Muscle layer of colon (tissue), 2 donors: Measurements from ENCODE around the gene CRY1.
"Not testable (repeated sequence)": the region's sequence is repeated elsewhere in the genome, so short reads cannot be mapped to it uniquely, and the experiment has no call there.

Experiments
- H3K27ac ChIP-seq: one replicate; pipeline ENCODE4 v1.7.0; 2013; ENCODE audit warnings: low read depth, mild to moderate bottlenecking, low read length, moderate library complexity
- H3K27me3 ChIP-seq, 2 donors: one replicate each; pipeline ENCODE4 v1.7.0; 2013; ENCODE audit warnings: low read length in 2 of 2, mild to moderate bottlenecking in 2 of 2; ENCODE audit not compliant: insufficient read depth in 2 of 2, control insufficient read depth in 1 of 2
- H3K36me3 ChIP-seq: one replicate; pipeline ENCODE4 v1.7.0; 2013; ENCODE audit warnings: mild to moderate bottlenecking, low read length; ENCODE audit not compliant: insufficient read depth
- H3K4me1 ChIP-seq: one replicate; pipeline ENCODE4 v1.7.0; 2013; ENCODE audit warnings: mild to moderate bottlenecking, low read length; ENCODE audit not compliant: insufficient read depth
- H3K4me3 ChIP-seq, 2 donors: one replicate each; pipeline ENCODE4 v1.7.0; 2013; ENCODE audit warnings: low read length in 2 of 2, low read depth in 1 of 2, mild to moderate bottlenecking in 1 of 2, moderate library complexity in 1 of 2
- H3K9ac ChIP-seq: one replicate; pipeline ENCODE4 v1.7.0; 2013; ENCODE audit warnings: low read length
- H3K9me3 ChIP-seq: one replicate; pipeline ENCODE4 v1.7.0; 2013; ENCODE audit warnings: mild to moderate bottlenecking, low read length
- donor health status: abdominal sarcoma.
- donor health status: Adenocarcinoma of cecum.

The CRY1 gene

DNA sequence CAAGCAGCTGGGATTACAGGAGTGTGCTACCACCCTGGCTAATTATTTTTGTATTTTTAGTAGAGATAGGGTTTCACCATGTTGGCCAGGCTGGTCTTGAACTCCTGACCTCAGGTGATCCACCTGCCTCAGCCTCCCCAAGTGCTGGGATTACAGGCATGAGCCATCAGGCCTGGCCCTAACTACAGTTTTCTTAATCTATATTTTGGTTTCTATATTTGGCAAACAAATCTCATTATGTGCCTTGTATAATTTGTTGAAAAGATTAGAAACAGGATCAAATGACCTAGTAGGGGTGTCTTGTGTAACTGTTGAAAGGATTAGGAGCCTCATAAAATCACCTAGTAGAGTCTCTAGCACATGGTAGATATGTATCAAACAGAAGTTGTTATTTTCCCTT, 67.0 kb downstream of the CRY1 start:
- H3K4me1 ChIP-seq: peaks cover 31% of the 10 kb centered on the region
- H3K27ac ChIP-seq: peak overlapping the region; percentile 42
- not testable (repeated sequence) for H3K9ac ChIP-seq, H3K36me3 ChIP-seq, H3K9me3 ChIP-seq, H3K4me3 ChIP-seq, H3K27me3 ChIP-seq

- Histone ChIP-seq H3K4me1 (peaks cover 31% of the 10 kb centered on the region), H3K9me3 (no peaks in the 10 kb centered on the region), H3K27ac (no peak overlapping the region), H3K36me3 (peaks cover 4% of the 10 kb centered on the region), H3K9ac (no peak overlapping the region), H3K27me3 (no peaks in the 10 kb centered on the region), H3K4me3 (no peak overlapping the region)
Measured at GRCh38 chr12:107025671-107026070, 67.7 kb downstream of the CRY1 start.

- H3K27ac ChIP-seq: no peak overlapping the region
- H3K36me3 ChIP-seq: peaks cover 4% of the 10 kb centered on the region
- H3K4me1 ChIP-seq: no peaks in the 10 kb centered on the region
- no peak overlapping the region for H3K4me3 ChIP-seq
- no peak overlapping the region for H3K9ac ChIP-seq
- no peaks in the 10 kb centered on the region for H3K27me3 ChIP-seq
- H3K9me3 ChIP-seq: no peaks in the 10 kb centered on the region
Measured at GRCh38 chr12:107019546-107019945, 73.8 kb downstream of the CRY1 start.

GRCh38 chr12:107017042-107017441, 76.3 kb downstream of the CRY1 start:
- H3K27ac ChIP-seq: no peak overlapping the region
- peaks cover 4% of the 10 kb centered on the region for H3K36me3 ChIP-seq
- H3K27me3 ChIP-seq: no peaks in the 10 kb centered on the region
- no peaks in the 10 kb centered on the region for H3K9me3 ChIP-seq
- H3K9ac ChIP-seq: no peak overlapping the region
- no peaks in the 10 kb centered on the region for H3K4me1 ChIP-seq
- H3K4me3 ChIP-seq: no peak overlapping the region

- no peak overlapping the region for H3K27ac ChIP-seq
Measured at GRCh38 chr12:107014055-107014454, 79.3 kb downstream of the CRY1 start.

DNA sequence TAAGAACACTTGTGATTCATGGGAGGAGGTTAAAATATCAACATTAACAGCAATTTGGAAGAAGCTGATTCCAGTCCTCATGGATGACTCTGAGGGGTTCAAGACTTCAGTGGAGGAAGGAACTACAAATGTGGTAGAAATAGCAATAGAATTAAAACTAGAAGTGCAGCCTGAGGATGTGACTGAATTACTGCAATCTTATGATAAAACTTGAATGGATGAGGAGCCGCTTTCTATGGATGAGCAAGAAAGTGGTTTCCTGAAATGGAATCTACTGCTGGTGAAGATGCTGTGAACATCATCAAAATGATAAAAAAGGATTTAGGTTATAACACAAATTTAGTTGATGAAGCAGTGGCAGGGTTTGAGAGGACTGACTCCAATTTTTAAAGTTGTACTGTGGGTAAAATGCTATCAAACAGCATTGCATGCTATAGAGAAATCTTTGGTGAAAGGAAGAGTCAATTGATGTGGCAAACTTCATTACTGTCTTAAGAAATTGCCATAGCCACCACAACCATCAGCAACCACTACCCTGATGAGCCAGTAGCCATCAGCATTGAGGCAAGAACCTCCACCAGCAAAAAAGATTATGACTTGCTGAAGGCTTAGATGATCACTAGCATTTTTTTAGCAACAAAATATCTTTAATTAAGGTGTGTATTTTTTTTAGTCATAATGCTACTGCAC, 80.5 kb downstream of the CRY1 start:
- H3K4me3 ChIP-seq: no peak overlapping the region
- H3K27me3 ChIP-seq: no peaks in the 10 kb centered on the region
- no peak overlapping the region for H3K9ac ChIP-seq
- H3K9me3 ChIP-seq: no peaks in the 10 kb centered on the region
- H3K27ac ChIP-seq: no peak overlapping the region
- no peaks in the 10 kb centered on the region for H3K36me3 ChIP-seq
- H3K4me1 ChIP-seq: no peaks in the 10 kb centered on the region

More at GRCh38 chr12:107014055-107014454, 79.3 kb downstream of the CRY1 start:
- Histone ChIP-seq H3K4me3 (no peak overlapping the region), H3K9ac (no peak overlapping the region), H3K36me3 (no peaks in the 10 kb centered on the region), H3K4me1 (no peaks in the 10 kb centered on the region), H3K9me3 (no peaks in the 10 kb centered on the region), H3K27me3 (no peaks in the 10 kb centered on the region)

GRCh38 chr12:107011519-107011918, 81.8 kb downstream of the CRY1 start:
- Histone ChIP-seq H3K4me1 (no peaks in the 10 kb centered on the region), H3K9me3 (no peaks in the 10 kb centered on the region), H3K4me3 (no peak overlapping the region), H3K27me3 (no peaks in the 10 kb centered on the region), H3K27ac (no peak overlapping the region), H3K9ac (no peak overlapping the region), H3K36me3 (no peaks in the 10 kb centered on the region)

GRCh38 chr12:107007411-107007810, 85.9 kb downstream of the CRY1 start:
- H3K9ac ChIP-seq: no peak overlapping the region
- H3K9me3 ChIP-seq: no peaks in the 10 kb centered on the region
- no peaks in the 10 kb centered on the region for H3K4me1 ChIP-seq
- H3K36me3 ChIP-seq: no peaks in the 10 kb centered on the region
- no peaks in the 10 kb centered on the region for H3K27me3 ChIP-seq
- H3K27ac ChIP-seq: no peak overlapping the region
- H3K4me3 ChIP-seq: no peak overlapping the region

DNA sequence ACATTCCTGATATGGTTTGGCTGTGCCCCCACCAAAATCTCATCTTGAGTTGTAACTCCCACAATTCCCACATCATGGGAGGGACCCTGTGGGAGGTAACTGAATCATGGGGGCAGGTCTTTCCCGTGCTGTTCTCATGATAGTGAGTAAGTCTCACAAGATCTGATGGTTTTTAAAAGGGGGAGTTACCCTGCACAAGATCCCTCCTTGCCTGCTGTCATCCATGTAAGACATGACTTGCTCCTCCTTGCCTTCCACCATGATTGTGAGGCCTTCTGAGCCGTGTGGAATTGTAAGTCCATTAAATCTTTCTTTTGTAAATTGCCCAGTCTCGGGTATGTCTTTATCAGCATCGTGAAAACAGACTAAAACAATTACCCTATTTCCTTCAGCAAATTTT, 90.7 kb downstream of the CRY1 start:
- H3K27ac ChIP-seq, H3K9ac ChIP-seq, H3K36me3 ChIP-seq, H3K9me3 ChIP-seq, H3K4me1 ChIP-seq, H3K27me3 ChIP-seq, H3K4me3 ChIP-seq: not testable (repeated sequence)

DNA sequence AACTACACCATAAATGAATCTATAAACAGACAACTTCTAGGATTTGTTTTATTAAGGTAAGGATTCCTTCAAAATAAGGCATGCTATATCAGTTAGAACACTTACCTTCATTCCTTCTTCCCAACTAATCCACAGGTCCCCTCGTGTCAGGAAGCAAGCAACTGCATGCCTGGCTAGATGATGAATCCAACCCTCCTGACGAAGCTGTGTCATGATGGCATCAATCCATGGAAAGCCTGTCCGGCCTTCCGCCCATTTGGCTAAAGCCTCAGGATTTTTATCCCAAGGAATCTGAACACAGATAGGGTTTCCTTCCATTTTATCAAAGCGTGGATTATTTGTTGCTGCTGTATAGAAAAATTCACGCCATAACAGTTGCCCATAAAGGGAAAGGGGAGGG, 93.9 kb downstream of the CRY1 start:
- Histone ChIP-seq H3K27me3 (no peaks in the 10 kb centered on the region), H3K27ac (no peak overlapping the region), H3K9me3 (no peaks in the 10 kb centered on the region), H3K4me1 (peaks cover 7% of the 10 kb centered on the region), H3K36me3 (peaks cover 12% of the 10 kb centered on the region), H3K4me3 (no peak overlapping the region), H3K9ac (no peak overlapping the region)

DNA sequence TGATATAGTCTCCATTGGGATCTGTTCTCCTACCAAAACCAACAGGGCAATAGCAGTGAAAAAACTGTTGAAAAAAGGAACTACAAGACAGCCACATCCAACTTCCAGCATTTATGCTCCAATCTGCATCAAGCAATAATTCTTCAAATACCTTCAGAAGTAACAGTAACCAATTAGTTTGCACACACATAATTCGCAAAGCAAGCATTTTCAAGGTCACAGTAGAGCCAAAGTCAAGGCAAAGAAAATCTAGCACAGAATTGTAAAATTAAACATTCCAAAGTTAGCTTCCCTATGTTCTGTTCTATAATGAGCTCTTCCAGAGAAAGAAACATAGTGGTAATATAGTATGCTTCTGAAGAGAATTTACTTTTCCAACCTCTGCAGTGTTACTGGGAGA, 95.4 kb downstream of the CRY1 start:
- no peak overlapping the region for H3K27ac ChIP-seq
- H3K9ac ChIP-seq: no peak overlapping the region
- no peaks in the 10 kb centered on the region for H3K9me3 ChIP-seq
- no peaks in the 10 kb centered on the region for H3K27me3 ChIP-seq
- peaks cover 7% of the 10 kb centered on the region for H3K4me1 ChIP-seq
- H3K36me3 ChIP-seq: peaks cover 12% of the 10 kb centered on the region
- H3K4me3 ChIP-seq: no peak overlapping the region

DNA sequence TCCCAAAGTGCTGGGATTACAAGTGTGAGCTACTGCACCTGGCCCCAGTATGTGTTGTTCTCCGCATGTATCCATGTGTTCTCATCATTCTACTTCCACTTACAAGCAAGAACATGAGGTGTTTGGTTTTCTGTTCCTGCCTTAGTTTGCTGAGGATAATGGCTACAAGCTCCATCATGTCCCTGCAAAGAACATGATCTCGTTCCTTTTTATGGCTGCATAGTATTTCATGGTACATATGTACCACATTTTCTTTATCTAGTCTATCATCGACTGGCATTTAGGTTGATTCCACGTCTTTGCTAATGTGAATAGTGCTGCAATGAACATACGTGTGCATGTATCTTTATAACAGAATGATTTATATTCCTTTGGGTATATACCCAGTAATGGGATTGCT, 97.2 kb downstream of the CRY1 start:
- H3K4me1 ChIP-seq, H3K9ac ChIP-seq, H3K27ac ChIP-seq, H3K4me3 ChIP-seq, H3K27me3 ChIP-seq, H3K9me3 ChIP-seq: not testable (repeated sequence)
- H3K36me3 ChIP-seq: peaks cover 12% of the 10 kb centered on the region
